OCI-LY3 (cell line): ENCODE data around the gene SEC31B.

Experiments
- CTCF ChIP-seq: fragments of 200-600, 300-600 bp; sonication (generic); IDR thresholded peaks from 2 replicates; pipeline ENCODE4 v1.5.1; 2014; ENCODE audit warnings: antibody characterized with exemption, low read length, low read depth
- EZH2phosphoT487 ChIP-seq: fragments of 200-600 bp; shearing (Covaris generic); IDR thresholded peaks from 2 replicates; pipeline ENCODE4 v1.6.1; 2018; ENCODE audit warnings: antibody characterized with exemption, mixed run types, low read depth

- TF ChIP-seq CTCF (no peak), EZH2phosphoT487 (no peak)
Observed at GRCh38 chr10:100520811-100521210, 1.1 kb upstream of the SEC31B start.
